Thyroid gland (tissue), 4 donors: ENCODE results near the gene HAP1.

Experiments
- POLR2A ChIP-seq, 2 donors: fragments of 450-650 bp; IDR thresholded peaks; one replicate each; pipeline ENCODE4 v1.6.1; 2017; ENCODE audit warnings: antibody characterized with exemption in 2 of 2, mild to moderate bottlenecking in 2 of 2, moderate library complexity in 1 of 2
- TF ChIP-seq, protein P1 (sequence below), 6 experiments: fragments of 200-600 bp in 3 of 6; fragments of 450-650 bp in 3 of 6; sonication (generic) in 3 of 6; IDR thresholded peaks; one replicate each; pipeline ENCODE4 v1.5.1; 2016 to 2019; ENCODE audit warnings: antibody characterized with exemption in 6 of 6, mild to moderate bottlenecking in 2 of 6, inconsistent platforms in 1 of 6, moderate library complexity in 1 of 6

DNA sequence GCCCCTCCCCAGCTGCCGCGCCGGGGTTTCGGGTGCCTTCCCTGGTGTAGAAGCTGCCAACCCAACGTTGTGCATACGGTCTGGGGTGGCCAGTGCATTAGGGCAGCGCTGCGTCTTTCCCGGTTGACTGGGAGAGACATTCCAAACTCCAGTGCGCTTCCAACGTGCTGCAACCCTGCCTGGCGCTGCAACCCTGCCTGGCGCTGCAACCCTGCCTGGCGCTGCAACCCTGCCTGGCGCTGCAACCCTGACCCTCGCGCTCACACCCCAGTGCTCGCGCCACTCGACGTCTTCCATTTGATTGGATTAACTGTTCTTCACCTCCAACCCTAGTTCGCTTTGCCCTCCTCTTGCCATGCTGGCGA, 488 bp upstream of the HAP1 start:
- TF ChIP-seq, protein P1, sequence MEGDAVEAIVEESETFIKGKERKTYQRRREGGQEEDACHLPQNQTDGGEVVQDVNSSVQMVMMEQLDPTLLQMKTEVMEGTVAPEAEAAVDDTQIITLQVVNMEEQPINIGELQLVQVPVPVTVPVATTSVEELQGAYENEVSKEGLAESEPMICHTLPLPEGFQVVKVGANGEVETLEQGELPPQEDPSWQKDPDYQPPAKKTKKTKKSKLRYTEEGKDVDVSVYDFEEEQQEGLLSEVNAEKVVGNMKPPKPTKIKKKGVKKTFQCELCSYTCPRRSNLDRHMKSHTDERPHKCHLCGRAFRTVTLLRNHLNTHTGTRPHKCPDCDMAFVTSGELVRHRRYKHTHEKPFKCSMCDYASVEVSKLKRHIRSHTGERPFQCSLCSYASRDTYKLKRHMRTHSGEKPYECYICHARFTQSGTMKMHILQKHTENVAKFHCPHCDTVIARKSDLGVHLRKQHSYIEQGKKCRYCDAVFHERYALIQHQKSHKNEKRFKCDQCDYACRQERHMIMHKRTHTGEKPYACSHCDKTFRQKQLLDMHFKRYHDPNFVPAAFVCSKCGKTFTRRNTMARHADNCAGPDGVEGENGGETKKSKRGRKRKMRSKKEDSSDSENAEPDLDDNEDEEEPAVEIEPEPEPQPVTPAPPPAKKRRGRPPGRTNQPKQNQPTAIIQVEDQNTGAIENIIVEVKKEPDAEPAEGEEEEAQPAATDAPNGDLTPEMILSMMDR (IDR thresholded peaks at IDR 0.05): no peak
- no peak for TF ChIP-seq POLR2A (IDR thresholded peaks at IDR 0.05)
